ENCODE measurements around the gene CD38.

DNA sequence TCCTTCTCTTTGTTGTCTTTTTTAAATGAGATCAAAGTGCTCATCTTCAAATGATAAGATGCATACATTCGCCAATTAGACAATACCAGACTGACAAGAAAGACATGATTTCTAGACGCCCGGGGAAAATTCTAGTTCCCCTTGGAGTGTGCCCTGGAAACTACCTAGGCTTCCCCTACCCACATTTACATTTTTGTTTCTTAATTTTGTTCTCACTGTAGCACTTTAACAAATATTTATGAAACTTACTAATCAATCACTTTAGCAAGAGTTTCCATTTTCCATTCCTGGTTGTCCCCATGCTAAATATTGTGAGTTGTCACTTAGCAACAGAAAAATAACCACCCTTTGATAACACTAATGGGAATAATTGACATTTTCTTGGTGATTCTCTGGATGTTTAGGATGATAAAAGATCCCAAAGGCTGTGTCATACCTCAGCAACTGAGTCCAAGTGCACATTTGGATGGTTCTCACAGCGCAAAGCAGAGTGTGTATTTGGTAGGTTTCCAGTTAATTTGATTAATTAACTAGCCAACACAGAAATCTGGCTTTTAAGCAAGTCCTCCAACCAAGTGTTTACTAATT lies 90.8 kb downstream of the CD38 start:
- TF ChIP-seq, protein P1, sequence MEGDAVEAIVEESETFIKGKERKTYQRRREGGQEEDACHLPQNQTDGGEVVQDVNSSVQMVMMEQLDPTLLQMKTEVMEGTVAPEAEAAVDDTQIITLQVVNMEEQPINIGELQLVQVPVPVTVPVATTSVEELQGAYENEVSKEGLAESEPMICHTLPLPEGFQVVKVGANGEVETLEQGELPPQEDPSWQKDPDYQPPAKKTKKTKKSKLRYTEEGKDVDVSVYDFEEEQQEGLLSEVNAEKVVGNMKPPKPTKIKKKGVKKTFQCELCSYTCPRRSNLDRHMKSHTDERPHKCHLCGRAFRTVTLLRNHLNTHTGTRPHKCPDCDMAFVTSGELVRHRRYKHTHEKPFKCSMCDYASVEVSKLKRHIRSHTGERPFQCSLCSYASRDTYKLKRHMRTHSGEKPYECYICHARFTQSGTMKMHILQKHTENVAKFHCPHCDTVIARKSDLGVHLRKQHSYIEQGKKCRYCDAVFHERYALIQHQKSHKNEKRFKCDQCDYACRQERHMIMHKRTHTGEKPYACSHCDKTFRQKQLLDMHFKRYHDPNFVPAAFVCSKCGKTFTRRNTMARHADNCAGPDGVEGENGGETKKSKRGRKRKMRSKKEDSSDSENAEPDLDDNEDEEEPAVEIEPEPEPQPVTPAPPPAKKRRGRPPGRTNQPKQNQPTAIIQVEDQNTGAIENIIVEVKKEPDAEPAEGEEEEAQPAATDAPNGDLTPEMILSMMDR (IDR thresholded peaks at IDR 0.05) = no peak
- TF ChIP-seq POLR2A (IDR thresholded peaks at IDR 0.05) = no peak

Measured in tibial nerve (tissue), 3 donors.